DMS 273 treated with DMSO at 0.1 percent for 48 hours (cell line): ENCODE data around the gene YDJC.
"Not testable (repeated sequence)": the region's sequence is repeated elsewhere in the genome, so short reads cannot be mapped to it uniquely, and the experiment has no call there.

Experiments used
- DNase-seq: peaks from one replicate; lab custom pipeline; 2025; lab: John Stamatoyannopoulos, UW

Gene YDJC

GRCh38 chr22:21606775-21607174, 23.0 kb downstream of the YDJC start:
- DNase-seq: no peak

GRCh38 chr22:21605887-21606564, 23.8 kb downstream of the YDJC start:
- no peak for DNase-seq

GRCh38 chr22:21603973-21604372, 25.8 kb downstream of the YDJC start:
- DNase-seq: no peak

GRCh38 chr22:21602579-21602978, 27.2 kb downstream of the YDJC start:
- no peak for DNase-seq

GRCh38 chr22:21599053-21599893, 30.5 kb downstream of the YDJC start:
- no peak for DNase-seq

- DNase-seq: no peak
Measured at GRCh38 chr22:21598302-21598701, 31.5 kb downstream of the YDJC start.

- DNase-seq: not testable (repeated sequence)
Measured at GRCh38 chr22:21596356-21597135, 33.3 kb downstream of the YDJC start.

- no peak for DNase-seq
Measured at GRCh38 chr22:21594865-21595452, 34.9 kb downstream of the YDJC start.

GRCh38 chr22:21593406-21594232, 36.2 kb downstream of the YDJC start:
- DNase-seq: no peak

GRCh38 chr22:21592422-21592821, 37.4 kb downstream of the YDJC start:
- no peak for DNase-seq

GRCh38 chr22:21591695-21592094, 38.1 kb downstream of the YDJC start:
- DNase-seq: no peak

GRCh38 chr22:21590809-21591641, 38.8 kb downstream of the YDJC start:
- no peak for DNase-seq

- no peak for DNase-seq
Measured at GRCh38 chr22:21589396-21589795, 40.4 kb downstream of the YDJC start.

- no peak for DNase-seq
Measured at GRCh38 chr22:21587803-21588611, 41.8 kb downstream of the YDJC start.

GRCh38 chr22:21585389-21585788, 44.4 kb downstream of the YDJC start:
- DNase-seq: no peak

GRCh38 chr22:21582801-21583740, 46.8 kb downstream of the YDJC start:
- DNase-seq: no peak

GRCh38 chr22:21581009-21581713, 48.7 kb downstream of the YDJC start:
- DNase-seq: not testable (repeated sequence)

GRCh38 chr22:21580623-21581007, 49.2 kb downstream of the YDJC start:
- not testable (repeated sequence) for DNase-seq
